Left renal pelvis (tissue), 4 donors: ENCODE measurements around the gene PPP1R13B. TPM values are rescaled to one million over a fixed set of nuclear protein-coding genes. Genes with fewer than 3 reads are reported as not detected.

ENCODE experiments used
- DNase-seq, 4 donors: peaks; one replicate each; pipeline ENCODE4 v3.0.0-alpha.2; 2013; ENCODE audit warnings: low read depth in 4 of 4, low spot score in 3 of 4
- polyA plus RNA-seq, 4 donors: library from polyadenylated mRNA; unstranded; fragments of 120-200 nt; gene quantifications; one replicate each; pipeline ENCODE4 v1.2.1, GENCODE V29; 2013; ENCODE audit not compliant: insufficient read length in 4 of 4

Gene PPP1R13B
- polyA plus RNA-seq, 4 donors = 14.5 to 38.8 (median 32.8) TPM

DNA sequence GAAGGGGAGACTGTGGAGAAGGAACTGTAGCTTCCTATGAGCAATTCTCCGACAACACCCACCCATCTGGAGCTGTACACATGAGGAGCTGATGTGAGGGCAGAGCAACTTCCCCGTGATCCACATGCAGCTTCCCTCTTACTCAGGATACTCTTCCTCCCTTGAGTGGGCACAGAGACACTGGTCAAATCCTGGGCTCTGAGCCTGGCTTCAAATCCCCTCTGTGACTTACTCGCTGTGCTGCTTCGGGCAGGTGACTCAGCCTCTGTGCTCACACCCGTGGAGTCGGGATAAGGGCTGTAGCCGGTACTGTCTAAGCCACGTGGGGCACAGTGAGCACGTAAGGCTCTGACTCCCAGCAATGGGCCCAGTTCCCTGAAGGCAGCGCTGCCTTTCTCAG, 100.7 kb downstream of the PPP1R13B start:
- DNase-seq = no peak

- no peak for DNase-seq
These were observed 102.0 kb downstream of the PPP1R13B start for GRCh38 chr14:103745424-103745823.

GRCh38 chr14:103744621-103745395, 102.6 kb downstream of the PPP1R13B start:
- DNase-seq = no peak

- no peak for DNase-seq
These were observed 103.7 kb downstream of the PPP1R13B start for GRCh38 chr14:103743691-103744090.

DNA sequence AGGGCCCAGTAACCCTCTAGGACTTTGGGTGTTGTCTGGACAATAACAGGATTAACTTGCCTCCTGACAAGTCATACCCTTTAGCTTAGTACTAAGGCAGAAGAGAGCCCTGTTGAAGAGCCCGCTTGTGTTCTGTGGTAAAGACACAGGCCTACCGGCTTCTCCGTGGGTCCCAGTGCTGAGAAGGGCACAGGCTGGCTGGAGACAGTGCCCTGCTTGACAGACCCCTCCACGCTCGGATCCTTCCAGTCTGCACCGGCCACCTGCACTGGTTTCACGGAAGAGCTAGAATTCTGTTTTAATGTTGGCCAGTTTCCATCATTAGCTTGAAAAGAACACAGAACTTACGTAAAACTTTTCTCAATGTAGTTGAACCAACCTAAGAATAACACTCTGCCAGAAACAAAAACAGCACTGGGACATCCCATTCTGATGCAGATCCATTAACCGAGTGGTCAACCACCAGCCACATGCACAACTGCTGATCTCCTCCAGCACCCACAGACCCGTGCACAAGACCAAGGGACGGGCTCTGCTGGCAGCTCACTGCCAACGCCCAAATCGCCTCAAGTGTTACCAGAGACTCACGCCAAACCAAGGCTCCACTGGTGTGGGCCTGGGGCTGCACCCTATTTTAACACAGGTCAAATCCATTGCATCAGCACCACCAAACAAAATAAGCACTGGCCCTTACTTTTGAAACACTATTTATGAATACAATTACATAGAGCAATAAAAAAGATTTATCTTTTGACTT, 104.7 kb downstream of the PPP1R13B start:
- no peak for DNase-seq

DNA sequence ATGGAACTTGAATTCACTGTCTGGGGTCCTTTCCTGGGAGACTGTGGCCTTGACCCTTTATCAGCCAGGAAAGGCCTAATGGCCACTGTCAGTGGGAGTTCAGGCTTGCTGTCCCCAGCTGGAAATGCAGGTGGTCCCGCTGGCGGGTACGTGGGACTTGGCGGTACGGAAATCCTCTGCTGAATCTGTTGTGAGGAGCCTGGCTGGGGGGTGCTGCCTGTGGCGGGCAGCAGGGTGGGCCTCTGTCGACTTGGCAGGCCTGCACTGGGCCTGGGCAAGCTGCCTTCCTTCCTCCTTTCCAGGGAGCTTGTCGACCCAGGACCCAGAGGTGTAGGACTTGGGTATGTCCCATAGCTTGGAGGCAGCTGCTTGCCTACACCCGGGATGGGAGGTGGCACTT, 105.5 kb downstream of the PPP1R13B start:
- no peak for DNase-seq

GRCh38 chr14:103740991-103741689, 106.2 kb downstream of the PPP1R13B start:
- DNase-seq = no peak

GRCh38 chr14:103739793-103740501, 107.4 kb downstream of the PPP1R13B start:
- no peak for DNase-seq

DNA sequence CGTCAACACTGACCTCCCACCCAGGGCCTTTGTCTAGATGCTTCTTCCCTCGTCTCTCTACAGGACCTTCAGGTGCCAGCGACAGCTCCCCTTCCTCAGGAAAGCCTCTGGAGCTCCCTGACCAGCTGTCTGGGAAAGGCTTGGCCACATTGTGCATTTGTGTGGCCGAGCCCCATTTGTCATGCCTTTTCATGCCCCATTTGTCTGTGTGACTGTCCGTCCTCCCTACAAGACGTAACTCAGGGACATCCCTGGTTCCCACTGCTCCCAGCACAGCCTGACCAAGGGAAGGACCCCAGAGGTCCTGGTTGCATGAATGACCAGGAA, 107.9 kb downstream of the PPP1R13B start:
- no peak for DNase-seq

DNA sequence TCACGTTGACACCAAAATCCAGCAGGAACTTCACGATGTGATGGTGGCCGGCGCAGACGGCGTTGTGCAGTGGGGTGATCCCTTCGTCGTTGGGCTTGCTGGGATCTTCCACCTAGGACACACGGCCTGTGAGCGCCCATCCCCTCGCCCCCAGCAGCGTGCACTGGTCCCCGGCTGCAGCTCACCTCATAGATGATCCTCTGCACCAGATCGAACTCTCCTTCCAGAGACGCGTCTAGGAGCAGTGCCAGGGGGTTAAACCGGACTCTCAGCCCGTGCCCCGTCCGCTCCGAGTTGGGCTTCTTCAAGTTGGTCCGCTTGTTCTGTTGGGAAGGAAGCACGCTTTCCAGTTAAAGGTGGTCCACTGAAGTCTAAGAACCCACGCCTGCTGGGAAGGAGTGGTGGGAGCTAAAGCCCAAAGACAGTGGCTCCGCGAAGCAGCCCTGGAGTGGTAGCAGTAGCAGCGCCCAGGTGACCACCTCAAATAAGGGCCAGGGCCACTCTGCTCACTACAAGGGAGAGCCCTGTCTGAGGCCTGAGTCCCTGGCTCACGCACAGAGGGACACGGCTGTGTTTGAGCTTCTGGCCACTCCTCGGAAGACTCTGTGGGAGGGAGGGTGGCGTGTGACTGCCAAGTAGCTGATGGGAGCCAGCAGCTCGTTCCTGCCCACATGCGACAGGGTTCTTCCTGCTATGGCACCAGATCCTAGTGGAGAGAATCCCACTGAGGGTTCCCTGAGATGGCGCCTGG, 108.5 kb downstream of the PPP1R13B start:
- no peak for DNase-seq

- DNase-seq = no peak
These were observed 109.2 kb downstream of the PPP1R13B start for GRCh38 chr14:103738166-103738565.

DNA sequence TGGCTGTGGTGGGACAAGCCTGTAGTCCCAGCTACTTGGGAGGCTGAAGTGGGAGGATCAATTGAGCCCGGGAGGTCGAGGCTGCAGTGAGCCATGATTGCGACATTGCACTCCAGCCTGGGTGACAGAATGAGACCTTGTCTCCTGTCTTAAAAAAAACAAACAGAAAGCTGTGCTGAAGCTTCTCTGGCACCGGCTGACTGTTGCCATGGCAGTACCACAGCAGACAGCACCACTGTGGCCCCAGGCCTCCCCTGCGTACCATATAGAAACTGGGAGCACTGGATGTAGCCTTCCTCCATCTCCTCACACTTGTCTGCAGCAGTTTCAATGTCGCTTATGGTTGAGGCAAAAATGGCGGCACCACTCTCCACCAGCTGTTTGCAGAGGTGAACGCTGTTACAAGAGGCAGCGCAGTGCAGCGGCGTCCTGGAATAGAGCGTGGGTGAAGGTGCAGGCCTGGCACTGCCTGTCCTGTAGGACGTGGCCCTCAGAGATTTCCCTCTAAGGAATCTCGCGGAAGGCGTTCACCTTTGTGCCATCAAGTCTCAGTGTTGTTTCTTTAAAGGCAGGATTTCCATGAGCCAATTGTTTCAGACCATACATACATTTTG, 109.8 kb downstream of the PPP1R13B start:
- DNase-seq = no peak

GRCh38 chr14:103736546-103737431, 110.6 kb downstream of the PPP1R13B start:
- DNase-seq = no peak

DNA sequence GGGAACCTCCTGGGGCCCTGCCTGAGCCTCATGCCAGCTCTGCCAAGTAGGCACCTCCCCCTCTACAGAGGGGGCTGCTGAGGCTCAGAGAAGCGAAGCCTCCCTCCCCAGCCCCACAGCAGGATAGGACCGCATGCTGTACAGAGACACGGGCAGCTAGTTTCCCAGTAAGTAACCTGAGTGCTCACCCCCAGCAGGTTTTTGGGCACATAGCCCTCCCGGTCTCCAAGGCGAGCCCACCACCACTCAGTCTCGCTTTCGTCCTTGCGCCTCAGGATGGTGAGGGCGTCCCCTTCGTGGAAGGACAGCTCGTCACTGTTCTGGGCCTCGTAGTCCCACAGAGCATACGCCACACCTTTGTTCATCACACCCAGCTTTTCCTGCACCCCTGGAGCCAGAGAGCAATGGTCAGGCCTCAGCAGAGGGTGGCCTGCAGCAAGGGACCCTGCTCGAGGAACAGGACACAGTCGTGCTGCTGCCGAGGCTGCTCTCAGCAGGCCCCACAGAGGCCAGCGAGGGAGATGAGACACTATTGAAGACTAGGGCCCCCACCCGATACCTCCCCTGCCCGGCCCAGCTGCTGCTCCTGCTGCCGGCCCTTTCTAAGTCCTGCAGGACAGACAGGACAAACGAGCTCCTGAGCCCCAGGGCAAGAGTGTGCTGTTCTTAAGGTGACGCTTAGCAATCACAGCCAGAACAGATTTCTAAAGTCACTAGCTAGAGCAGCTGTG, 111.4 kb downstream of the PPP1R13B start:
- DNase-seq = no peak

GRCh38 chr14:103735439-103735814, 111.9 kb downstream of the PPP1R13B start:
- DNase-seq = no peak

GRCh38 chr14:103735022-103735421, 112.4 kb downstream of the PPP1R13B start:
- DNase-seq = no peak

GRCh38 chr14:103734081-103734888, 113.1 kb downstream of the PPP1R13B start:
- DNase-seq = no peak
